ENCODE data around the gene MYL4.
"Not testable (repeated sequence)": the region's sequence is repeated elsewhere in the genome, so short reads cannot be mapped to it uniquely, and the experiment has no call there.

Gene MYL4

DNA sequence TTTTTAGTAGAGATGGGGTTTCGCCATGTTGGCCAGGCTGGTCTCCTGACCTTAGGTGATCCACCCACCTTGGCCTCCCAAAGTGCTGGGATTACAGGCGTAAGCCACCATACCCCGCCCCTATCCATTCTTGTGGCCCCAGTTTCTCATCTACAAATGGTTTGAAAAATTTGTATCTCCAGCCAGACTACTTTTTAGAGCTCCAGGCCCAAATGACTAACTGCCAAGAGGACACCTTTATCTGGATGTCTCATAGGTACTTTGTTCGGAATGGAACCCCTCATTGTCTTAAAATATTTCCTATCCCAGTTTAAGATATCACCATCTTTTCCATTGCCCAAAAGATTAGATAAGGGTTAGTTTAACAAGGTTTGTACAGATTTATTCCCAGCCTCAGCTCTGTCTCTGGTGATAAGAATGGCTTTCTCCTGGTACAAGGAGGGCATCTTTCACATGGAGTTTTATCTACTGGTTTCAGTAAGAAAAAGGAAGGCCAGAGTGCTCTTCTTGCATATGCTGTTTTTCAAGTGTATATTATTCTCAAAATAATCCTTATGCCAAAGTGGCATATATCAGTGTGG, 15.1 kb upstream of the MYL4 start:
- no peak for DNase-seq

DNA sequence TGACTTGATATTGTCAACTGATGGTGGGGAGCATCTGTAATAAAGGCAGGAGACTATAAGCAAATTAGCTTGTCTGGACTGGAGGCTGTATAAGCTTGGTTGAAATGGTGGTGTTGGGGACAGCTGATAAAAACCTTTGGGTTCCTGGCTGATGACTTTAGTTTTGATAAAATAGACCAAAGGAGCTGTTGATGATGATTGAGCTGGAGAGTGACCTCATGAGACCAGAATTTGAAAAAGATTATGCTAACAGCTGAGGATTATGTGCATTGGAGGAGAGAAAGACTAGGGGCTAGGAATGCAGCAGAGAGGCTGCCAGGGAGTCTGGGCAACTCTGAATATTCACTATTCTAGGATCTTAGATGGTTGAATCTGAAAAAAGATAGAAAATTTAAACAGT, 11.3 kb upstream of the MYL4 start:
- DNase-seq: no peak

DNA sequence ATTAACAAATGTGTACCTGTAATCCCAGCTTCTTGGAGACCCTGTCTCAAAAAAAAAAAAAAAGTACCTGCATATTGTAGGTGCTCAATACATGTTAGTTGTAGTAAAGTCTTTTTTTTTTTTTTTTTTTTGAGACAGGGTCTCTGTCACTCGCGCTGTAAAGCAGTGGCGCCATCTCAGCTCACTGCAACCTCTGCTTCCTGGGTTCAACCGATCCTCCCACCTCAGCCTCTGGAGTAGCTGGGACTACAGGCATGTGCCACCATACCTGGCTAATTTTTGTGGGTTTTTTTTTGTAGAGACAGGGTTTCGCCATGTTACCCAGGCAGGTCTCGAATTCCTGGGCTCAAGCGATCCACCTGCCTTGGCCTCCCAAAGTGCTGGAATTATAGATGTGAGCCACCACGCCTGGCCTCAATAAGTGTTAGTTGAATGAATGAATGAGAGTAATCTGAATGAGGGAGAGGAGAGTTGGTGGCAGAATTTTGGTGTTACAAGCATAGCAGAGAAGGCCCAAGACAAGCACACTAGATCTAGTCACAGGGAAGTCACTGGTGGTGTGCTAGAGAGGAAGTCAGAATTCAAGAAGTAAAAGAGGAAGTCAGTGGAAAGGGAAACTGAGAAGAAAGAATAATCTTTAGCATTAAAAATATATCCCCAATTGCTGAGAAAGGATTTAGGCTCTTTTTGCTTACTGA, 9.4 kb upstream of the MYL4 start:
- peak; percentile 81 for DNase-seq

DNA sequence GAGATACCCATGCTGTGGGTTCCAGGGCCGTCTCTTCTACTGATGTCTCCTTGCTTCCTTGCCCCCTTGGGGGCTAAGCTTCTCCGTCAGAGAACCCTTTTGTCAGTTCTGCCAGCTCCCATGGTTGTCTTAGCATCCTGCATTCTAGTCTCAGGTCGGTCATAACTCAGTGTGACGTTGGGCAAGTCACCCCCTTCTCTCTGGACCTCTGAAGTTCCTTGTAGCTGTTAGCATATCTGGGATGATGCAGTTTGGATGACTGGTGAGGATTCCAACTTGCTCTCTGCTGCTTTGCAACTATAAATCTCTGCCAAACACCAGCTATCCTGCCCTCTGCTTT, 8.9 kb upstream of the MYL4 start:
- peak; percentile 40 for DNase-seq

DNA sequence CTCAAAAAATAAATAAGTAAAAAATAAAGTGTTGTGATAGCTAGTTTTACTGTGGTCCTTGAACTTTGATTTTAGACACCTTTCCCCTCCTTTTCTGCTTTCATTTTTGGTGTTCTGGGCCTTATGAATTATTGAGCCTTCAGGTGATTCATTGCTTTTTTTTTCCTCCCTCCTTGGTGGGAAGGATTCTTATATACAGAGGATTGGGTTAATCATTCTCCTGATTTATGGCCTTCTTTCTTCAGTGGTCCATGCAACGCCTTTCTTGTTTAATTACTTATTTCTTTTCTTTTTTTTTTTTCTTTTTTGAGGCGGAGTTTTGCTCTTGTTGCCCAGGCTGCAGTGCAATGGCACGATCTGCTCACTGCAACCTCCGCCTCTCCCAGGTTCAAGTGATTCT, 8.0 kb upstream of the MYL4 start:
- DNase-seq: no peak

DNA sequence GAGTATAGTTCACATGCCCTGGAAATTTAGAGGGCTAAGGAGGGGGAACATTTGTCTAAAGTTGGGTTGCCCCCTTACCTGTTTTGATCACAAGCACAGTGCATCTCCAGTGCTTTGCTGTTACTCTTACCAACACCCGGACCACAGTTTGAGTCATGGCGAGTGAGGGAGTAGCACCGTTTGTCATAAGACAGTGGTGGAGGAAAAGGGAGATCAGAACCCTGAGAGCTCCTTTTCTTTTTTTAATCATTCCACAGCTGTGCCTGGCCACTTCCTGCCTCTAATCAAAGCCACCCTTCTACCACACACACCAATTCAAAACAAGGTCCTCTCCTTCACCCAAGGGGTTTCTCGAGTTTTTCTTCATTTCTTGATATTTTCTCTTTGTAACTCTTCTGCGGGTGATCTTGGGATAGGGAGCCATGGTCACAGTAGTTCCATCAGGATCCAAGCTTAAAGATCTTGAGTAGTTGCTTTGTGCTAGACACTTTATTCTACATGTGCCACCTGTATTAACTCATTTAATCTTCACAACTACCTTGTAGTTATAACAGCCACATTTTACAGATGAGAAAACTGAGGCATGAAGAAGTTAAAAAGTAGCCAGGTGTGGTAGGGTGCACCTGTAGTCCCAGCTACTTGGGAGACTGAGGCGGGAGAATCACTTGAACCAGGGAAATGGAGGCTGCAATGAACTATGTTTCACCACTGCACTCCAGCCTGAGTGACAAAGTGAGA, 5.0 kb upstream of the MYL4 start:
- DNase-seq: no peak

DNA sequence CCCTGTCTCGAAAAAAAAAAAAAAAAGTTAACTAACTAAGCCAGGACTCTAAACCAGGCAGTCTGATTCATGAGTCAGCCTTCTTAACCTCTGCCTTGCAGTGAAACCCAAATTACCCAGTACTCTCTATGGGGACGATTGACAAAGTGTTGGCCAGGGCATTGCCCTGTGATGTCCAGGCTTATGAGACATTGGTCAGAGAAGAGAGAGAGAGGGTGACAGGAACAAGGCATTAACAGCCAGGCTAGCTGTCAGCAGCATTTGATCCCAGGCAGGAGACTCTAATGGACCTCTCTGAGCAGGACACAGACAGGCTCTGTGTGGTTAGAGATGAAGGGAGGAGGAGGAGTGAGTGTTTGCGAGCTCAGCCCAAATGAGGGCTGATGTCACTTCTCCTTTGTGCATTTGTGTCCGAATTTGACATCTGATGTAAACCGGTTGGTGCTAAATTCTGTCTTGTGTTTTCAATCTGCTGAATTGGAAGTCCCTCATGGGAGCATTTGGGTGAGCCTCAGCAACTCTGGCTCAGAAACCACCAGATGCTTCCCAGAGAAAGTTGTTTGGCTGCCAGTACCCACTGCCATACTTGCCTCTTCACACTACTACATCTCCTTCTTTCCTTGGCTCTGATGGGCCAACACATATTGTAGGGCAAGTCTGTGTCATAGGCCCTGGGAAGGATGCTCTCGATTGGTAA, 4.3 kb upstream of the MYL4 start:
- peak; percentile 71 for DNase-seq

DNA sequence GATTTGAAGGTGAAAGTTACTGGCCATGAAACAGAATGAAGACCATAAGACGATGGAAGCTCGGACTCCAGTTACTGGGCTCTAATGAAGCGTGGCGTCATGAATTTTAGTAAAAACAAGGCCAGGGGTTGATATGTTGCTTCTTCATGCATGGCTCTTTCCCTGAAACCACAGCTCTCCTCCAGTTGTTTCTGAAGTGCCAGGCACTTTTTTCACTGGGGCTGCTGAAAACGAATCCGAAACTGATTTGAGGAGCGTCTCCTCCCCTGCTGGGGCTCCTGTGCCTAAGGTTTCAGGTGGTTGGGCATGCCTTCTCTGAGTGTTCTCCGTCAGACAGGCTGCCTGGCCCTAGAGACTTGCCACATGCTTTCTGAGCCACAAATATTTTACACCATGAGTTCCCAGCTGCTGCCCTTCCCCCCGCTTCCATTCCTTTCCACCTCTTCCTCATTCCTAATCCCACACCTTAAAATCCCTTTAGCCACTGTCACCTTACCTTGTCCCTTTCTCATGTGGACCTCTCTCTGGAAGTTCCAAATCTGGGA, 3.7 kb upstream of the MYL4 start:
- DNase-seq: peak; percentile 41

DNA sequence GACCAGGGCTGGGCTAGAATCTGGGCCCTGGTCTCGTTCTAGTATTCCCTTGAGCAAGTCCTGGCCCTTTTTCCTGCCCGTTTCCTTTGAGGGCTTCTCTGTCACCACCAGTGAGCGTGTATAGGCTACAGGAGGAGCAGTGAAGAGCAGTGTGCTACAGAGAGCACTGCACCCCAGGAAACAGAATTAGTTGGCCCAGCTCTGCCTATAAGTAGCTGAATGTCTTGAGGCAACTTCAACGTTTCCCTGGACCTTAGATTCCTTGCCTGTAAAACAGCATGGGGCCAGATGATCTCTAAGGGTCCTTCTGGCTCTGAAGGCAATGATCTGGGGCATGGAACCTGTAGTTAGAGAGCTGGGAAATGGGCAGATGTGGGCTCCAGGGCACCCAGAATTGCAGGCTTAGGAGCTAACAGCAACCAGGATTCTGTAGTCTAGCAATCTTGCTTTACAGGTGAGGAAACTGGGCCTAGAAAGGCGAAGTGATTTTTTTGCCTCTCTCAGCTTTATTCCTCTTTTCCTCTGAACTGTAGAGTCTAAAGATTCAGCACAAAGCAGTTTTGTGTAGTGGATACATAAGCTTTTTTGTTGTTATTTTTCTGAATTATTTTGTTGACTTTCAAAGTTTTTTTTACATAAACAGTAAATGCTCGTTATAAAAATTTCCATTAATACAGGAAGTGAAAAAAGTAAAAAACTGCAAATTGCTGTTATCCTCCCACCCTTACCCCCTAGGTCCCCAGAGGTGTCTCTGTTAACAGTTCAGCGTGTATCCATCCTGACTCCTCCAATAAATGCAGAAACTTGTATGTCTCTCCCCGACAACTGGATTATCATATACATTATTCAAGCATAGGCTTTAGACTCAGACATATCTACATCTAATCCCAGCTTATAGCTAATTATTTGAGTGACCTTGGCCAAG, 1.7 kb upstream of the MYL4 start:
- no peak for DNase-seq

DNA sequence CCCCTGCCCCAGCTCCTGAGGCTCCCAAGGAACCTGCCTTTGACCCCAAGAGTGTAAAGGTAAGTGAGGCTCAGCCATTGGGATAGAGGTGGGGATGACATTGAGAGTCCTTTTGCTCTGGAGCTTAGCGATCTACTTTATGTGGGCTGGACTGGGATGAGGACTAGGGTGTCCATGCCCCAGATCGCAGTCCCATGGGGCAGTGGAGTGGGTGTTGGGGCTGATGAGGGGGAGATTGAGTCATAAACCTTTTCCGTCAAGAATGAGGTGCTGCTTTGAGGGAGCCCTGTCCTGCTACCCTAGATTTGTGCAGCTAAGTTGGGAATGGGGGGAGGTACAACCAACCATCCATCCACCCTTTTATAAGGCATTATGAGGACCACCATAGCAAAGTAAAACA, 351 bp downstream of the MYL4 start:
- DNase-seq: no peak

DNA sequence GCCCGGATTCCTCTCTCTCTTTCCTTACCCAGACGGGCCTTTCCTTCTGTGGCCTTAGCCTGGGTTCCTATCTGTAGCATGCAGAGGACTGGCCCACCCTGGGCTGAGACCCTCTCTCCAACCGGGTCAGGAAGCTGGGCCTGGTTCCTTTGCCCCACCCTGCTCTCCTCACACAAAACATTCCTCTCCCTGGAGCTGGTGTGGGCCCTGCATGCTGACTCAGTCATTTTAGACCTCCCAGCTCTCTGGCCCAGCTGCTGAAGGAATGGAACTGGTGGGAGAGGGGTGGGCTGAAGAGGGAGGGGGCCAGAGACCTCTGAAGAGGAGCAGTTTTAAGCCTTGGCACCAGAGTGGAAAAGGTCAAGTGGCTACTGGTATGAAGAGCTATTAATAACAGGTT, 957 bp downstream of the MYL4 start:
- no peak for DNase-seq

DNA sequence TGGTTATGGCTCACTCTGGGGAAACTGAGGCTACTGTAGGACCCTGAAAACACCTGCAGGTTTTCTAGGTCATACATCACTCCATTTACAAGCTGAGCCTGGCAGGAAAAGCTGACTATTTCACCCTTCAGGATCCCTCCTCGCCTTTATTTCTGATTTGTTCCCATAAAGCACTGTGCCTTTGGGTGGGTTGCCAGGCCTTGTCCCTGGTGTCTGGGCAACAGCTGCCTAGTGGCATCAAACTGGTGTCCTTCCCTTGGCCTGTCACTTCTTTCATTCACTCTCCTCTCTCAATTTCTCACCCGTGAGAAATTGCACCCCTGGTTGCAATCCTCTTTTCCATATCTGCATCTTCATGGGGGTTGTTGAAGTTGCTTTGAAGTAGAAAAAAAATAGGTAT, 1.6 kb downstream of the MYL4 start:
- DNase-seq: no peak

DNA sequence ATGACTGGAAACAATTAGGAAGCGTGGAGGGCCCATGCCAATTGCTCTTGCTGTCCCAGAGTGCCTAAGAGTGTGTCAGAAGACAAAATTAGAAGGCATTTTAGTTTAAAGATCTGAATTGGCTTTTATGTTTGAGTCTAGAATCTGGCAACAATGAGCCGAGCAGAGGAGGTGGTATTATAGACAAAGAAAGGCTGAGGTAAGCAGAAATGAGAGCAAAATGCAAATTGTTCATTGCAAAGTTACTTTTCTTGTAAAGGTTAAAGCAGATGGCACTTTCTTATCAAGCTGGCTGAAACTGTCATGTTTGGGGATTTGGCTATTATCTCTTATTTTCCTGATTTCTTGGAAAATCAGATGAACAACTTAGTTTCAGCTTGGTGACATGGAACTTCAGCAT, 3.3 kb downstream of the MYL4 start:
- DNase-seq: no peak

DNA sequence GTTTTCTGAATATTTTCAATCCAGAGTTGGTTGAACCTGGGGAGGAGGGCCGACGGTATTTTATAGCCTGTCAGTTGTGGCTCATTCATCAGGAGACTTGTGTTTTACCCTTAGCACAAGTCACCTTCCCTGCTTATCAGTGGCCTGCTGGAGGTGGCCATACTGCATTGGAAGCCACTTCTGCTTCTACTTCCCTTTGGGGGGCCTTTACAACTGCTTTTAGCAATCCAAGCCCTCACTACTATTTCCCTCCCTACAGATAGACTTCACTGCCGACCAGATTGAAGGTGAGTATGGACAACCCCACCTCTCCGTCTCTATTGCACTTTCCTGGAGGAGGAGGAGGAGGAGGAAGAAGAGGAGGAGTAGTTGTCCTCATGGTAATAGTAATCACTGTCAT, 4.4 kb downstream of the MYL4 start:
- DNase-seq: no peak

DNA sequence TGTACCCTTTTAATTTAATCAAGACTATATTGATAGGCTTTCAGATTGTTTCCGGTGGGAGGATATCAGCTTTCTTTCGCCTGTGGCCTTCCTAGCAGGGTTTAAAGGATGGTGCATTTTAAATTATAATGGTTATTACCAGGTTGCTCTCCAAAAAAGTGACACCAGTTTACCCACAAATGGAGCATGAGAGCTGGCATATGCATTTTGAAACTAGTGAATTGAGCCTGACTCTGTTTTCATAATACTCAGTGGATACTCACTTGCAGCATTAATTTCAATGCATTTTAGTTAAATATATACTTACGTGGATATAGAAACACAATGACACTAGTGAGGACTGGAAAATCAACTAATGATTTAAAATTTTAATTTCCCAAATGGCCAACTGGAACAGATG, 5.8 kb downstream of the MYL4 start:
- DNase-seq: no peak

DNA sequence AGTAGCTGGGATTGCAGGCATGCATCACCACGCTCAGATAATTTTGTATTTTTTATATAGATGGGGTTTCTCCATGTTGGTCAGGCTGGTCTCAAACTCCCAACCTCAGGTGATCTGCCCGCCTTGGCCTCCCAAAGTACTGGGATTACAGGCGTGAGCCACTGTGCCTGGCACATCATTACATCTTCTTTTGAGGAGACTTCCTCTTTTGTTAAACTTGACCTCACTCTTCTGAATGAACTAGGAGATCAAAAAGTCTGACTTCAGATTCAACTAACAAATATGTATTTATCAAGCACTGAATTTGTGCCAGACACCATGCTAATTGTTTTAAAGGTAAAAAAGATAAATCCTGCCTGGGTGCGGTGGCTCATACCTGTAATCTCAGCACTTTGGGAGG, 7.7 kb downstream of the MYL4 start:
- peak; percentile 6 for DNase-seq

DNA sequence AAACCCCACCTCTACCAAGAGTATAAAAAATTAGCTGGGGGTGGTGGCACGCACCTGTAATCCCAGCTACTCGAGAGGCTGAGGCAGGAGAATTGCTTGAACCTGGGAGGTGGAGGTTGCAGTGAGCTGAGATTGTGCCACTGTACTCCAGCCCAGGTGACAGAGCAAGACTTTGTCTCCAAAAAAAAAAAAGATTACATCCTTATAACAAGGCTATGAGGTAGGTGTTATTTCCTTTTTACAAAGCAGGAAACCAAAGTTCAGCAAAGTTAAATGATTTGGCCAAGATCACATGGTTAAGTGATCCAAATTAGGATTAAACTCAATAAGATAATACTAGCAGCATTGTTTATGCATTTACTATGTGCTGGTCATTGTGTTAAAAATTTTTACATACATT, 8.1 kb downstream of the MYL4 start:
- DNase-seq: not testable (repeated sequence)

DNA sequence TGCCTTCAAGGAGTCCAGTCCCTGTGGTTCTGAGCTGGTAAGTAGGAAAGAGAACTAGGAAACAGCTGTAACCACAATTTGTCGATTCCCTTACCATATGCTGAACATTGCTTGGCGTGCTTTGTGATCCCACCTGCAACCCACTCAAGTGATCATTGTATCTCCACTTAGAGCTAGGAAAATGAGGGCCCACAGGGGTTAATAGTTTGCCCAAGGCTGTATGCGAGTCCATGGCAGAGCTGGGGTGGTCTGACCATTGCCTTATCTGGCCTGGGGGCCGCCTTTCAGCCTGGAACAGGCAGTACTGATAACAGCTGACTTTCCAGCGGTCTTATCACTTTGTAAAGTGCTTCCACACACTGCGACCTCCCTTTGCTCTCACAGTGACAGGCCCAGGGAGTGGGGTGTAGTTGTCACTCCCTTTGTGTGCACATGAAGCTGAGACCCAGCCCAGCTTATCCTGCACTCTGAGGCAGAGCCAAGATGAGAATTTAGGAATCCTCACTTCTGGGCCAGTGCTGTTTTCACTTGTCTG, 9.8 kb downstream of the MYL4 start:
- no peak for DNase-seq

DNA sequence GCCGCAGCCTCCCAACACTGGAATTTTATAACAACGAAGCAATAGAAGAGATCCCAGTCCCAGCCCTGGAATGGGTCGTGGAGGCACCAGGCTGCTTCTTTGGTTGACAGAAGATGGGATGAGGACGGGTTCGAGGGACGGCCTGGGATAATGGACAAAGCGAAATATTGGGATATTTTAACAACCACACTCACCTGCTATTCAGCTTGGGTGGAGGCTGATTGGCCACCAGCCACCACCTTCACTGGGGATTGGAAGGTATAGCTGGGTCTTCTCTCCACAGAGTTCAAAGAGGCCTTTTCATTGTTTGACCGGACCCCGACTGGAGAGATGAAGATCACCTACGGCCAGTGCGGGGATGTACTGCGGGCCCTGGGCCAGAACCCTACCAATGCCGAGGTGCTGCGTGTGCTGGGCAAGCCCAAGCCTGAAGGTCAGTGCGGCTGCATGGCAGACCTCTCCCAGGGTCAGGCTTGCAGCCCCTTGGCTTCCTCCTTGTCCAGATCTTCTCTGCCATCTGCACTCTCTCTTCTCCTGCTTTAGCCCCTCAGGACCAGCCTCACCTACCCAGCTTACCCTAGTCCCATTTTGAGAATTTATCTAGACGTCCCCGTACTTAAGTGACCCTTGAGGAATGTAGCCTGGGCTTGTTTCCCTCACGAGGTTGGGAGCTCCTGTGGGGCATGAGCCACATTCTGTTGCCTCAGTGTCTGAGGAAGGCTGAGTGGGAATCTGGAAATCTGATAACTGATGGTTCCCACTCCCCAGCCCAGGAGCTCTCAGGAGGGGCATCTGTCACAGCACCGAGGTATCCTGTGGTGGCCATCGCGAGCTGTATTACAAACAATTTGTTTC, 10.7 kb downstream of the MYL4 start:
- DNase-seq: no peak

DNA sequence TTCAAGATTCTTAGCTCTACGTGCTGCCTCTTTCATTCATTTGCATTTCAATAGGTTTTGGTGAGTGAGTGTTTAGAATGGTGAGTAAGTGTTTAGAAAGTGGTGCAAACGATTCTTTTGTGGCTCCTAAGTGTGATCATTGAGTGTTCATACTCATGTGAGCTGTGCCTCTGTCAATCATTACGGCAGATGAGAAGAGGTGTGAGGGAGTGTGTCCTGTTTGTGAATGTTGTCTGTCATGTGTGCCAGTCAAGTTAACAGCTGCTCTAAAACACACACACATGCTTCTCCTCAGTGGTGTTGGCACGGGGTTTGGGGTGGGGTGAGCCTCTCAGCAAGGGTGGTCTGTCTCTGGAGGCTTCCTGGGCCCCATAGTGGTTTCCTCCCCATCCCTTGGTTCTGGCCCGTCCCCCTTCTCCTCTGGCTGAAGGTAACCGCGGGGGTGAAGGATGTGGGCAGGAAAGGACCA, 11.4 kb downstream of the MYL4 start:
- DNase-seq: no peak

DNA sequence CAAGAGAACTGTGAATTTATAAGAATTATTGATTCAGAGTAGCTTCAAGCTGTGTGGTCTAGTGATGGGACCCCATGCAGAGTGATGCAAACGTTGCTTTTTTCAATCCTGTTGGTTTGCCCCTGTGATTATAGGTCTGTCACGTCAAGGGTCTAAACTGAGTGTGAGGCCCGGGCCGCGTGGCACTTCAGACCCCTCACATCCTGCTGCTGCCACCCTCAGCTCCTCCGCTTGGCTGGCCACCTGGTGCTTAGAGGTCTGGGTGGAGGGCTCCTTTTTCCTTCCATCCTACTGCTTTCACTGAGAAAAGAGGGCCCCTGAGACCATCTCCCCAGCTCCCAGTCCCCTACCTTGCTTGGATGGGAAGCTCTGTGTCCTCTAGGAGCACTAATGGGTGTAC, 12.0 kb downstream of the MYL4 start:
- DNase-seq: no peak

Measured in inflammatory macrophage treated with lipopolysaccharide for 4 hours (primary cell).